HUES64 (cell line): ENCODE measurements around the gene ASB1.

Source experiments
- H3K27ac ChIP-seq: 2 replicates; pipeline ENCODE4 v1.7.0; 2013; ENCODE audit warnings: low read depth, low read length, inconsistent platforms
- H3K27me3 ChIP-seq: 2 replicates; pipeline ENCODE4 v1.6.1; 2013; ENCODE audit warnings: mild to moderate bottlenecking, low read length; ENCODE audit not compliant: insufficient read depth
- H3K36me3 ChIP-seq: 2 replicates; pipeline ENCODE4 v1.6.1; 2013; ENCODE audit warnings: mild to moderate bottlenecking, low read length; ENCODE audit not compliant: insufficient read depth
- H3K4me1 ChIP-seq: 2 replicates; pipeline ENCODE4 v1.6.1; 2013; ENCODE audit warnings: mild to moderate bottlenecking, low read length, moderate library complexity; ENCODE audit not compliant: insufficient read depth
- H3K4me3 ChIP-seq: 2 replicates; pipeline ENCODE4 v1.5.1; 2013; ENCODE audit warnings: mild to moderate bottlenecking, low read length, moderate library complexity
- H3K9ac ChIP-seq: 2 replicates; pipeline ENCODE4 v1.6.1; 2013; ENCODE audit warnings: mild to moderate bottlenecking, low read depth, low read length
- H3K9me3 ChIP-seq: 2 replicates; pipeline ENCODE4 v1.6.1; 2013; ENCODE audit warnings: low read depth, low read length; ENCODE audit not compliant: insufficient read depth
- WGBS: fragments of 150-250, 120-280 bp; methylation state at CpG from one replicate; pipeline ENCODE4 v1.1.7; 2013; ENCODE audit warnings: missing lambda C conversion rate; 5-methylcytosine and 5-hydroxymethylcytosine counted together

The ASB1 gene

DNA sequence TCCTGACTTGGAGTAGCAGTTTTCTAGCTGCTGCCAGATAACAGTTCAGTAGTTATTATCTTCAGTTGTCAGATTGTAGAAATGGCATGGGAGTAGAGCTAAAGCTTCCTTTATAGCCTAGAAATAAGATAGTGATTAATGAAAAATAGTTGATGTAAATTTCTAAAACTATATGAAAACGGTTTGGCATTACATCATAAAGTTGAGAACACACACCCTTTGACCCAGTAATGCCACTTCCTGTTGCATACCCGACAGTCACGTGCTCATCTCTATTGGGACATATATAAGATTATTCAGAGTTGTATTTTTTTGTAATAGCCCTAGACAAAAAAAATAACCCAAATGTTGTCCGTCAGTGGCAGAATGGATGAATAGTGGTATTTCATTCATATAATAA is 39.4 kb upstream of the ASB1 start:
- no peak overlapping the region for H3K9ac ChIP-seq
- no peaks in the 10 kb centered on the region for H3K4me1 ChIP-seq
- H3K27ac ChIP-seq = no peak overlapping the region
- H3K36me3 ChIP-seq = no peaks in the 10 kb centered on the region
- no peaks in the 10 kb centered on the region for H3K27me3 ChIP-seq
- no peaks in the 10 kb centered on the region; the same call in 1 of the 2 replicates for H3K9me3 ChIP-seq
- no peak overlapping the region for H3K4me3 ChIP-seq
- WGBS = no CpG with 5 or more reads among the region's 4 CpGs

GRCh38 chr2:238388794-238389193 is 37.9 kb upstream of the ASB1 start:
- Histone ChIP-seq H3K4me3 (no peak overlapping the region), H3K9me3 (no peaks in the 10 kb centered on the region), H3K4me1 (no peaks in the 10 kb centered on the region), H3K36me3 (no peaks in the 10 kb centered on the region), H3K27me3 (no peaks in the 10 kb centered on the region), H3K9ac (no peak overlapping the region), H3K27ac (no peak overlapping the region)
- WGBS = 91% methylated on average over 8 of the region's 8 CpGs

DNA sequence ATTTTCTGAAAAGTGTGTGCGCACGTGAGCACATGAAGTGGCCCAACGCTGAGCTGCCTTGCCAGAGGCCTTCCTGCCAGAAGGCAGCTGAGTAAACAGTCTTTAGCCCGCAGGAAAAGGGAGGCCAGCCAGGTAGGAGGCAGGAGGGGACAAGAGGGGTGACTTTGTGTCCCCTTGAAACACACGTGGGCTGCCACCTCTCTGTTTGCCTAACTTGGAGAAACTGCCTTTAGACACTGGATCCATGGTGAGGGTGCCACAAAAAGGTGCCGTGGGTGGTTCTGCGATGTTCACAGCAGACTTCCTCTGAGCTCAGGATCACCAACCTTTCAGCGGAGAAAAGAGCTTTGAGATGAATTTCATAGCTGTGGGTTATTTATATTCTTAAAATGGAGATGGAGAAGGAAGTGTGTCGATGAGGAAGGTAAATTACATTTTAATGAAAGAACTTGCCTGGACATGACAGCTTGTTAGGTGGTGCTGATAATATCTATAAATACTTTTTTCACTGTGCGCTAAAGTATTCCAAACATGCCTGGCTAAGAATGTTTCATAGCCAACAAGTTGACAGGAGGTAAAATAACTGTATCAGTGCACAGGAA is 36.6 kb upstream of the ASB1 start:
- no peak overlapping the region for H3K9ac ChIP-seq
- H3K27me3 ChIP-seq = no peaks in the 10 kb centered on the region
- H3K36me3 ChIP-seq = no peaks in the 10 kb centered on the region
- no peak overlapping the region for H3K4me3 ChIP-seq
- H3K9me3 ChIP-seq = no peaks in the 10 kb centered on the region
- no peak overlapping the region for H3K27ac ChIP-seq
- no peaks in the 10 kb centered on the region for H3K4me1 ChIP-seq
- 93% methylated on average over 10 of the region's 10 CpGs for WGBS

DNA sequence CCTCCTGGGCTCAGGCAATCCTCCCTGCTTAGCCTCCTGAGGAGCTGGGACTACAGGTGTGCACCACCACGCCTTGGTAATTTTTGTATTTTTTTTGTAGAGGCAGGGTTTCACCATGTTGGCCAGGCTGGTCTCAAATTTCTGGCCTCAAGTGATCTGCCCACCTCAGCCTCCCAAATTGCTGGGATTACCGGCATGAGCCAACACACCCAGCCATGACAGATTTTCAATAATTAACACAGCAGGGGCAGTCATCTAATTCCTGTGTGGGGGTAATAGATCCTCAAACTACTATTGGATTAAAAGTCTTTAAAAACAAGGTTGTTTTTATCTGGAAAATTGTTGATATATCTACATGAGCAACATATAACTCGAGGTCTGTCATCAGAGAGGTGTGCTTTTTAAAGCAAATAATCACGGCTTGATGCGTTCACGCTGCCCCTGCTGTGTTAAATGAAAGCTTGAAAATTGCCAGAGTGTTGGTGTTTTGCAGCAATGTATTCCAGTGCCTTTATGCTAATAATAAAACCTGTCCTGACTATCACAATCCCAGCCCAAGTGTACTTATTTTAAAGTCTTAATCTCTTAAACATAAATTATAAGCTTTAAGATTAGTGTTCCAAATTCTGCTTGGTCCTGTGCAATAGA is 35.6 kb upstream of the ASB1 start:
- no peak overlapping the region for H3K4me3 ChIP-seq

GRCh38 chr2:238396663-238397062 is 30.1 kb upstream of the ASB1 start:
- Histone ChIP-seq H3K4me1 (0 out of 2 replicates have a peak, but pooled peaks cover 5% of the 10 kb centered on the region), H3K4me3 (no peak overlapping the region), H3K27ac (no peak overlapping the region), H3K36me3 (peaks cover 7% of the 10 kb centered on the region), H3K27me3 (no peaks in the 10 kb centered on the region), H3K9me3 (no peaks in the 10 kb centered on the region), H3K9ac (no peak overlapping the region)
- 94% methylated on average over 7 of the region's 7 CpGs for WGBS

More for the DNA sequence above, 35.6 kb upstream of the ASB1 start:
- H3K9me3 ChIP-seq = no peaks in the 10 kb centered on the region
- H3K9ac ChIP-seq = no peak overlapping the region
- no peak overlapping the region for H3K27ac ChIP-seq
- H3K4me1 ChIP-seq = no peaks in the 10 kb centered on the region
- no peaks in the 10 kb centered on the region for H3K36me3 ChIP-seq
- 93% methylated on average over 6 of the region's 6 CpGs for WGBS
- no peaks in the 10 kb centered on the region for H3K27me3 ChIP-seq

DNA sequence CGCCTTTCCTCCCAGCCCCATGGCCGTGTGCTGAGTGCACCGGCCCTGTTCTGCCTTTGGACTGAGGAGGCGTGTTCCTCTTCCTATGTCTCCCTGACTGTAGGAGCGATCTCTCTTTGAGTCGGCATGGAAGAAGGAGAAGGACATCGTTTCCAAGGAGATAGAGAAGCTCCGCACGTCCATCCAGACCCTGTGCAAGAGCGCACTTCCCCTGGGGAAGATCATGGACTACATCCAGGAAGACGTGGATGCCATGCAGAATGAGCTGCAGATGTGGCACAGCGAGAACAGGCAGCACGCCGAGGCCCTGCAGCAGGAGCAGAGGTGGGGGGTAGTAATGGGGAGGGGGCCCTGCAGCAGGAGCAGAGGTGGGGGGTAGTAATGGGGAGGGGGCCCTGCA is 29.4 kb upstream of the ASB1 start:
- H3K4me1 ChIP-seq = 0 out of 2 replicates have a peak, but pooled peaks cover 5% of the 10 kb centered on the region
- H3K27ac ChIP-seq = no peak overlapping the region
- H3K27me3 ChIP-seq = no peaks in the 10 kb centered on the region
- 86% methylated on average over 14 of the region's 14 CpGs for WGBS
- H3K4me3 ChIP-seq = no peak overlapping the region
- H3K9me3 ChIP-seq = no peaks in the 10 kb centered on the region
- peaks cover 7% of the 10 kb centered on the region for H3K36me3 ChIP-seq
- no peak overlapping the region for H3K9ac ChIP-seq

DNA sequence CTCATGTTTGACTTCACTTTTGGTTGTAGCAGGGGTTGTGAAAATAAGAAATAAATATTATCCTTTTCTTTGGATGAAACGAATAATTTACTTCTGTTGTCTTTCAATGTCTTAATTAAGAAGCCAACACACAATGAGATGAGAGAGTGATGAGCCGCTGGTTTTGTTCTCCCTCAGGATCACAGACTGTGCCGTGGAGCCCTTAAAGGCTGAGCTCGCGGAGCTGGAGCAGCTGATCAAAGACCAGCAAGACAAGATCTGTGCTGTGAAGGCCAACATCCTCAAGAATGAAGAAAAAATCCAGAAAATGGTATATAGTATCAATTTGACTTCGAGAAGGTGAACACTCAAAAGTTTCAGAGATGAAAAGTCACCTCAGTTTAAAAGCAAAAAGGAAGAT is 28.1 kb upstream of the ASB1 start:
- Histone ChIP-seq H3K36me3 (peaks cover 10% of the 10 kb centered on the region), H3K4me3 (no peak overlapping the region), H3K27me3 (no peaks in the 10 kb centered on the region), H3K27ac (no peak overlapping the region), H3K9ac (no peak overlapping the region), H3K9me3 (no peaks in the 10 kb centered on the region), H3K4me1 (0 out of 2 replicates have a peak, but pooled peaks cover 5% of the 10 kb centered on the region)
- WGBS = 90% methylated on average over 5 of the region's 6 CpGs

DNA sequence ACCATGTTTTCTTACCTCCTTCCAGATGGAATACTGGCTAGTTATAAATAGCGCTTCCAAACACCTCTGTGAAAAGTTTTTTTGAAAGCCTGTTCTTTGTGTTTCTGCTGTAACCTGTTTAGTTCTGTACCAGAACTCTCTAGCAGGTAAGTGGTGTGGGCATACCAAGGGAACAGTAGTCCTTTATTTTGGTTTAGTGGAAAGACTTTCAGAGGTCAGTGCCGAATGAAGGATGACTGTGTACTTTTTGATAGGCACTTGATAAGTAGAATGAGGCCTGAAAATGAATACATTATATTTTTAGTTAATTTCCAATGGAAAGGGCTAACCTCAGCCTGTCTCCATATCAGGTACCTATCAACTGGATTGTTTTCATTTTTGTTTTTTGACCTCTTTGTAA is 27.6 kb upstream of the ASB1 start:
- Histone ChIP-seq H3K27me3 (no peaks in the 10 kb centered on the region), H3K36me3 (peaks cover 10% of the 10 kb centered on the region), H3K9me3 (no peaks in the 10 kb centered on the region), H3K9ac (no peak overlapping the region), H3K4me3 (no peak overlapping the region), H3K27ac (no peak overlapping the region), H3K4me1 (0 out of 2 replicates have a peak, but pooled peaks cover 5% of the 10 kb centered on the region)
- 90% methylated on average over 2 of the region's 2 CpGs for WGBS

DNA sequence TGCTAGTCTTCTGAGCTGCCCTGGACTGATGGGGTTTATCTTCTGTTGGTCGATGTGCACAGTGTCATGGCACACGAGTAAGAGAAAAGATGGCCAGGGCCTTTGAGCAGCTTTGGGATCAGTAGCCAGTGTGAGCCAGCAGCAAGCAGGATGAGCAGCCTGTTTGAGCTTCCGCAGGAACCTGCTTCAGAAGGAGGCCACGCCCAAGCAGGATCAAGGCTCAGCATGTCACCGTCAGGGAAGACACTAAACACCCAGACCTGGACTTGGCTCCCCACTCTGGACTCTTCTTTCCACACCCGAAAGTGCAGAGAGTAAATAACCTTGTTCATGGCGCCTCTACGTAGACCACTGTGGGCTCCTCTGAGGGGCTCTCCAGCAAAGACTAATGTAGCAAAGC is 25.2 kb upstream of the ASB1 start:
- Histone ChIP-seq H3K4me1 (peaks cover 13% of the 10 kb centered on the region; the same call in 1 of the 2 replicates), H3K9ac (no peak overlapping the region), H3K27ac (no peak overlapping the region), H3K4me3 (no peak overlapping the region), H3K36me3 (peaks cover 10% of the 10 kb centered on the region), H3K27me3 (no peaks in the 10 kb centered on the region), H3K9me3 (no peaks in the 10 kb centered on the region)
- 90% methylated on average over 8 of the region's 8 CpGs for WGBS

DNA sequence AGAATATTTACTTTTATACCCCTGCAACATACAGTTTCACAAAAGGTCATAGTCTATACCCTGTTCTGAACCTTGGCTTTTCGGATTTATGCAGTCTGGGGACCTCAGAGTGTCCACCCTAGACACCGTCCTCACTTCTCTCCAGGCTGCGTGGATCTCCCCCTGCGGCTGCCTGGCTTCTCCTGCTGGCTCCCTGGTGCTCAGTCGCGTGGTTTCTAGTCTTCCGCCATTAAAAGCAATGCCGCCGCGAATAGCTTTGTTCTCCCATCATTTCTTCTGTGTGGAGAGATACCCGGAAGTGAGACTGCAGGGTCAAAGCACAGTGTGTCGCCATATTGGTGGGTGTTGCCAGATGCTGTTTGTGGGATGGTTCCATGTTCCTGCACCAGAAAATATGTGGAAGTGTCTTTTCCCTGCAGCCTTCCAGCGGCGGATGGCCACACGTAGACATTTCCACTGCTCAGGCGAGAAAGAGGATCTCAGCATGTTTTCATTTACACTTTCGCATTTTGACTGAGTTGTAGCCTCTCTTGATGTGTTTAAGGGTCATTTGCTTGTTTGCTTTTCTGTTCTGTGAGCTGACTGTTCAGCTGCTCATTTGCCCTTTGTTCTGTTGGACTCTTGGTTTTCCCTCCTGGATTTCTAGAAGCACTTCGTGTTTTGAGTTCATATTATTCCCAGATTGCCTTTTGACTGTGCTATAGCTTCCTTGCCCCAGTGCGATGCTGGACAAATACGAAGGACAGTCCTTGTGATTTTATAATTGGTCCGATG is 22.9 kb upstream of the ASB1 start:
- peaks cover 10% of the 10 kb centered on the region for H3K36me3 ChIP-seq
- H3K4me1 ChIP-seq = peaks cover 8% of the 10 kb centered on the region; the same call in 1 of the 2 replicates
- no peak overlapping the region for H3K27ac ChIP-seq
- no peaks in the 10 kb centered on the region for H3K9me3 ChIP-seq
- 91% methylated on average over 21 of the region's 21 CpGs for WGBS
- H3K9ac ChIP-seq = no peak overlapping the region
- no peaks in the 10 kb centered on the region for H3K27me3 ChIP-seq
- no peak overlapping the region for H3K4me3 ChIP-seq
